ENCODE data around the gene SLC9C1.

DNA sequence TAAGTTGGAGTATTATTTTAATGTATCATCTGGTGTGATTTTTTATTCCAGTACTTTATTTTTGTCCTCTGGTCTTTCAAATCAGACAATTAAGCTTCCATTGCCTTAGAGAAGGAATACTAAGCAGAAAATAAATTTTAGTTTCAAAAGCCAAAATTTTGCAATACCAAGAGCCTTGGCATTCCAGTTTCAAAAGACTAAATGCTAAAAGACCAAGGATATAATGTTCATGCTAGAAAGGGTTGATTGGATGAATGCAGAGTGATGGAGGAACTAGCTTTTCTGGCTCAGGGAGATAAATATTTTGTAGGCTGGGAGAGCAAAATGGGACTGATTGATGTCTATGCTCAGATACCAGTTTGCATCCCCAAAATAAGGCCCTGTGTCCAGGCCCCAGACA is 45.1 kb upstream of the SLC9C1 start:
- TF ChIP-seq EZH2 (IDR thresholded peaks at IDR 0.05; ENCODE audit: borderline replicate concordance): no peak
- TF ChIP-seq, protein P1, sequence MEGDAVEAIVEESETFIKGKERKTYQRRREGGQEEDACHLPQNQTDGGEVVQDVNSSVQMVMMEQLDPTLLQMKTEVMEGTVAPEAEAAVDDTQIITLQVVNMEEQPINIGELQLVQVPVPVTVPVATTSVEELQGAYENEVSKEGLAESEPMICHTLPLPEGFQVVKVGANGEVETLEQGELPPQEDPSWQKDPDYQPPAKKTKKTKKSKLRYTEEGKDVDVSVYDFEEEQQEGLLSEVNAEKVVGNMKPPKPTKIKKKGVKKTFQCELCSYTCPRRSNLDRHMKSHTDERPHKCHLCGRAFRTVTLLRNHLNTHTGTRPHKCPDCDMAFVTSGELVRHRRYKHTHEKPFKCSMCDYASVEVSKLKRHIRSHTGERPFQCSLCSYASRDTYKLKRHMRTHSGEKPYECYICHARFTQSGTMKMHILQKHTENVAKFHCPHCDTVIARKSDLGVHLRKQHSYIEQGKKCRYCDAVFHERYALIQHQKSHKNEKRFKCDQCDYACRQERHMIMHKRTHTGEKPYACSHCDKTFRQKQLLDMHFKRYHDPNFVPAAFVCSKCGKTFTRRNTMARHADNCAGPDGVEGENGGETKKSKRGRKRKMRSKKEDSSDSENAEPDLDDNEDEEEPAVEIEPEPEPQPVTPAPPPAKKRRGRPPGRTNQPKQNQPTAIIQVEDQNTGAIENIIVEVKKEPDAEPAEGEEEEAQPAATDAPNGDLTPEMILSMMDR (IDR thresholded peaks at IDR 0.05; ENCODE audit: poor library complexity): no peak
